Measurements from ENCODE around the gene CADPS2. TPM values are rescaled to one million over a fixed set of nuclear protein-coding genes. Genes with fewer than 3 reads are reported as not detected.

Gene CADPS2
- total RNA-seq, 1 donor from 2014 or later, result 8.8 TPM

GRCh38 chr7:122724366-122724765, 161.9 kb downstream of the CADPS2 start:
- H3K27me3 ChIP-seq (ENCODE audit: control insufficient read depth, insufficient read depth, low read length), result no peaks in the 10 kb centered on the region
- no peak overlapping the region for H3K4me3 ChIP-seq (ENCODE audit: low read depth, low read length)
- no peak for DNase-seq (ENCODE audit: low read depth)
- H3K36me3 ChIP-seq (ENCODE audit: control insufficient read depth, insufficient read depth, low read length), result no peaks in the 10 kb centered on the region
- TF ChIP-seq, protein P1, sequence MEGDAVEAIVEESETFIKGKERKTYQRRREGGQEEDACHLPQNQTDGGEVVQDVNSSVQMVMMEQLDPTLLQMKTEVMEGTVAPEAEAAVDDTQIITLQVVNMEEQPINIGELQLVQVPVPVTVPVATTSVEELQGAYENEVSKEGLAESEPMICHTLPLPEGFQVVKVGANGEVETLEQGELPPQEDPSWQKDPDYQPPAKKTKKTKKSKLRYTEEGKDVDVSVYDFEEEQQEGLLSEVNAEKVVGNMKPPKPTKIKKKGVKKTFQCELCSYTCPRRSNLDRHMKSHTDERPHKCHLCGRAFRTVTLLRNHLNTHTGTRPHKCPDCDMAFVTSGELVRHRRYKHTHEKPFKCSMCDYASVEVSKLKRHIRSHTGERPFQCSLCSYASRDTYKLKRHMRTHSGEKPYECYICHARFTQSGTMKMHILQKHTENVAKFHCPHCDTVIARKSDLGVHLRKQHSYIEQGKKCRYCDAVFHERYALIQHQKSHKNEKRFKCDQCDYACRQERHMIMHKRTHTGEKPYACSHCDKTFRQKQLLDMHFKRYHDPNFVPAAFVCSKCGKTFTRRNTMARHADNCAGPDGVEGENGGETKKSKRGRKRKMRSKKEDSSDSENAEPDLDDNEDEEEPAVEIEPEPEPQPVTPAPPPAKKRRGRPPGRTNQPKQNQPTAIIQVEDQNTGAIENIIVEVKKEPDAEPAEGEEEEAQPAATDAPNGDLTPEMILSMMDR (IDR thresholded peaks at IDR 0.05; ENCODE audit: insufficient read depth, low read length, poor library complexity, severe bottlenecking), result no peak

GRCh38 chr7:122719010-122719578, 167.2 kb downstream of the CADPS2 start:
- DNase-seq (ENCODE audit: low read depth), result no peak
- Histone ChIP-seq H3K4me3 (ENCODE audit: low read depth, low read length) (no peak overlapping the region), H3K27me3 (ENCODE audit: control insufficient read depth, insufficient read depth, low read length) (no peaks in the 10 kb centered on the region), H3K36me3 (ENCODE audit: control insufficient read depth, insufficient read depth, low read length) (no peaks in the 10 kb centered on the region)
- TF ChIP-seq, protein P1 (IDR thresholded peaks at IDR 0.05; ENCODE audit: insufficient read depth, low read length, poor library complexity, severe bottlenecking), result no peak

DNA sequence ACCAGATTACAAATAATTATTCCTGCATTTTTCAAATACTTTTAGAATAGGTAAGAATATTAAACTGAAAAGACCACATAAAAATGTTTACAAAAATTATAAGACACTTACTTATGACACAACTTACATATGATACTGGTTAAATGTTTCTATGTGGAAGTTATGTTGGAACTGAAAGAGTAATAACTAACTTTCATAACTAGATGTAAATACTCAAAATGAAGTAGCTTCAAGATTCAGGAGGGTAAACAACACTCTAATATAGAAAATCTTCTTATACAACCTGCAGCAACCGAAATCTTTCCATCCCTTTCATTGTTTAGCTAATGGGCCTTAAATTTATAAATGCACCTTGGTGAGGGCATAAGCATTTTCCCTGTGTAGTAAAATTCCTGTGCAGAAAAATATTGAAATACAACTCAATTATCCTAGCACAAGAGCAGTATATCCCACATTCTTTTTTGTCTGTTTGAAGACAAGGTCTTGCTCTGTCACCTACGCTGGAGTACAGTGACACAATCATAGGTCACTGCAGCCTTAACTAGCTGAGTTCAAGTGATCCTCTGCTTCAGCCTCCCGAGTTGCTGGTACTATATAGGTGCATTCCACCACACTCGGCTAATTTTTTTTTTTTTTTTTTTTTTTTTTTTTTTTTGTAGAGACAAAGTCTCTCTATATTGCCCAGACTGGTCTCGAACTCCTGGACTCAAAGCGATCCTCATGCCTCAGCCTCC, 168.7 kb downstream of the CADPS2 start:
- Histone ChIP-seq H3K4me3 (ENCODE audit: low read depth, low read length) (no peak overlapping the region), H3K27me3 (ENCODE audit: control insufficient read depth, insufficient read depth, low read length) (no peaks in the 10 kb centered on the region), H3K36me3 (ENCODE audit: control insufficient read depth, insufficient read depth, low read length) (no peaks in the 10 kb centered on the region)
- TF ChIP-seq, protein P1 (IDR thresholded peaks at IDR 0.05; ENCODE audit: insufficient read depth, low read length, poor library complexity, severe bottlenecking), result no peak
- DNase-seq (ENCODE audit: low read depth), result no peak

DNA sequence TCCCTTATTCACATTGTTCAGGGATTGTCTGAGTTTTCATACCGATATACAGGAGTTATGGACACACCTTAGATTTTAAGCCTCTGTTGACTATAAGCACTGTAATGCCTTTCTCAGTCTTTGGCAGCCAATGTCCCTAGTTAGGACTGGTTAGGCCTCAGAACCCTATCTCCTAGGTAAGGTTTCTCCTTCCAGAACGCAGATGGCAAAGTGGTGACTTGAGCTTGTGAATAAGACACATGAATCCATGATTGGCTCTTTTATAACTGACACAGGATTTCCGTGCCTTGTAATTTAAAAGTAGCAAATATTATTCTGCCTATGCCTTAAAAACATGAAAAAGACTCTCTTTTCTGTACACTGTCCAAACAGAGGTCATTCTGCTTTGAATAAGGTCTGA, 171.1 kb downstream of the CADPS2 start:
- Histone ChIP-seq H3K36me3 (ENCODE audit: control insufficient read depth, insufficient read depth, low read length) (no peaks in the 10 kb centered on the region), H3K4me3 (ENCODE audit: low read depth, low read length) (no peak overlapping the region), H3K27me3 (ENCODE audit: control insufficient read depth, insufficient read depth, low read length) (no peaks in the 10 kb centered on the region)
- TF ChIP-seq, protein P1 (IDR thresholded peaks at IDR 0.05; ENCODE audit: insufficient read depth, low read length, poor library complexity, severe bottlenecking), result no peak
- no peak for DNase-seq (ENCODE audit: low read depth)

DNA sequence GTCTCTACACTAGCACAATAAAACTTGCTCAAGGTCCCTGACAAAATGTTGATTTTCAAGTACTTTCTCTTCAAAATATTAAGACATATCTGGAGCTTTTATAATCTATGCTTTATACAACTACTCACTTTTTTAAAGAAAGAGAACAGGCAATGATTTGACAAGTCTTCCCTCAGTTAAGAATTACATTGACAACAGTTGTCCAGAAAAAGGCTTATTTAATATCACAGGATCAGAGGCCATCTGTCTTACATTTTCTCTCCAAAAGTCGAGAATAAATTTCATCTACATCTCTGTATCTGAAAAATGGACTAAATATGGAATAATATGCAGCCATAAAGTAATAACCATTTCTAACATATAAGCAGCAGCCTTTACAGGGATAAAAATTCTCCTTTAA, 175.3 kb downstream of the CADPS2 start:
- H3K27me3 ChIP-seq (ENCODE audit: control insufficient read depth, insufficient read depth, low read length), result no peaks in the 10 kb centered on the region
- DNase-seq (ENCODE audit: low read depth), result no peak
- H3K36me3 ChIP-seq (ENCODE audit: control insufficient read depth, insufficient read depth, low read length), result no peaks in the 10 kb centered on the region
- TF ChIP-seq, protein P1 (IDR thresholded peaks at IDR 0.05; ENCODE audit: insufficient read depth, low read length, poor library complexity, severe bottlenecking), result no peak
- H3K4me3 ChIP-seq (ENCODE audit: low read depth, low read length), result no peak overlapping the region
